PFSK-1 (cell line): Measurements from ENCODE around the gene NR0B2.

ENCODE experiments used
- FOXP2 ChIP-seq: optimal IDR thresholded peaks from 2 replicates; pipeline ENCODE3; 2011; ENCODE audit warnings: borderline replicate concordance, control low read depth, inconsistent platforms; ENCODE audit not compliant: insufficient read depth; ENCODE audit errors: extremely low read length, extremely low read depth
- POLR2AphosphoS5 ChIP-seq: IDR thresholded peaks from 2 replicates; pipeline ENCODE4 v1.6.1; 2012; ENCODE audit warnings: low read depth, mild to moderate bottlenecking, control low read depth, low read length, moderate library complexity
- REST ChIP-seq, 2 experiments: IDR thresholded peaks; 2 replicates each; pipeline versions ENCODE4 v1.6.1 to v1.8.0; 2011 to 2012; ENCODE audit warnings: low read depth in 2 of 2, low read length in 2 of 2, control low read depth in 1 of 2, inconsistent platforms in 1 of 2, mild to moderate bottlenecking in 1 of 2, moderate library complexity in 1 of 2; ENCODE audit not compliant: insufficient read depth in 1 of 2
- SIN3A ChIP-seq: IDR thresholded peaks from 2 replicates; pipeline ENCODE4 v1.6.1; 2012; ENCODE audit warnings: mild to moderate bottlenecking, low read length, moderate library complexity, borderline replicate concordance; ENCODE audit not compliant: insufficient read depth
- TAF1 ChIP-seq: IDR thresholded peaks from 2 replicates; pipeline ENCODE4 v1.6.1; 2012; ENCODE audit warnings: low read length, control low read depth, borderline replicate concordance; ENCODE audit not compliant: insufficient read depth

Gene NR0B2

DNA sequence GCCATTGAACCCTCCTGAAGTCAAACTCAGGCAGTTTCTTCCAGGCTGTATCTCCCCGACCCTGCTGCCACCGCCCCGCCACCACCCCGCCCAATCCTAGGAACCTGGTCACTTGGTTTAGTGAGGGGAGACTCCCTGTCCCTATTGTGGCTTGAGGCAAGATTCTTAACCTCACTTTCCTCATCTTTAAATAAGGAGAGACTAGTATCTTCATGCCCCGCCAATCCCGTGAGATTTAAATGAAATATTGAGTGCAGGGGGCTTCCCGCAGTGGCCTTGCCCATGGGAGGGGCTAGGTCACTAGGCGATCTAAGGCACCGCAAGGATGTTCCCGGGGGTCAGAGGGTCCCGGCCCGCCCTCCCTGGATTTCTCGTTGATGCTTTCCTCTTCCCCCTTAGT lies 45.5 kb upstream of the NR0B2 start:
- TF ChIP-seq REST (IDR thresholded peaks at IDR 0.05; ENCODE audit: insufficient read depth in 1 of 2, low read depth in 2 of 2, low read length in 2 of 2) (no peak), FOXP2 (no peak), SIN3A (no peak), TAF1 (no peak), POLR2AphosphoS5 (no peak)

DNA sequence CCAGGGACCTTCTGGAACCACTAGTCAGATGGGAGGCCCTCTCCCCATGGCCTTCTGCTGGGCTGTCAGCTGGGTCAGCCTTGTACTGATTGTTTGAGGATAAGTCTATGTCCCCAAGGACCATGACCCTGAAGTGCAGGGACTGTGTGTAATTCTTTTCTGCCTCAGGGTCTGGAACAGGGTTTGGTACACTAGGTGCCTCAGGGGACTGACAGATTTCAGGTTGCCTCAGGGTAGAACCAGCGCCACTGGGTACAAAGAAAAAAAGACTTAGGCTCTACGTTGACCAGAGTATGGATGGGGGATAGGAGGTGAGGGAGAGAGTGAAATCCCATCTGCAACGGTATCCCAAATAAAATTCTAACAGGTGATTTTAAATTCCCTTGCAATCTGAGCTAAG lies 43.5 kb upstream of the NR0B2 start:
- no peak for TF ChIP-seq POLR2AphosphoS5
- TF ChIP-seq SIN3A: no peak
- TF ChIP-seq FOXP2: no peak
- no peak for TF ChIP-seq REST (IDR thresholded peaks at IDR 0.05; ENCODE audit: insufficient read depth in 1 of 2, low read depth in 2 of 2, low read length in 2 of 2)
- TF ChIP-seq TAF1: no peak

DNA sequence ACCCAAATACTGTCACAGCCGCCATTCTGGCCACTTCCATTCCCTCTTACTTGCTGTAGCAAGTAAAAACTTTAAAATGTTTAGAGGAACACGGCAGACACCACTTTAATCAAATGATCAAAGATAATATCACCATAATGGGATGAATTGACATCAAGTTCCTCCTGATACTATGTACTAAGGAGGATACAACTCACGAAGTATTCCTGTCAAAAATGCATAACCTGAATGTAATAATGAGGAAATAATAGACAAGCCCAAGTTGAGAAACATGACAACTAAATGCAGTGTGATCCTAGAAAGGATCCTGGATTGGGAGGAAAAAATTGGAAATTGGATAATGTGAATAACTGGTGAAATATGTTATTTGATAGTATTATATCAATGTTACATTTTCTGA lies 42.5 kb upstream of the NR0B2 start:
- no peak for TF ChIP-seq REST (IDR thresholded peaks at IDR 0.05; ENCODE audit: insufficient read depth in 1 of 2, low read depth in 2 of 2, low read length in 2 of 2)
- TF ChIP-seq POLR2AphosphoS5: no peak
- TF ChIP-seq TAF1: no peak
- TF ChIP-seq FOXP2: no peak
- no peak for TF ChIP-seq SIN3A

GRCh38 chr1:26953374-26953773 lies 39.6 kb upstream of the NR0B2 start:
- TF ChIP-seq TAF1: no peak
- TF ChIP-seq REST (IDR thresholded peaks at IDR 0.05; ENCODE audit: insufficient read depth in 1 of 2, low read depth in 2 of 2, low read length in 2 of 2): no peak
- no peak for TF ChIP-seq FOXP2
- no peak for TF ChIP-seq POLR2AphosphoS5
- TF ChIP-seq SIN3A: no peak

- TF ChIP-seq POLR2AphosphoS5: no peak
- TF ChIP-seq FOXP2: no peak
Measured at GRCh38 chr1:26951821-26952497, 38.2 kb upstream of the NR0B2 start.
